ENCODE measurements around the gene C5orf15. TPM values are rescaled to one million over a fixed set of nuclear protein-coding genes. Genes with fewer than 3 reads are reported as not detected.
A peak's percentile ranks its signal among the peaks of the same experiment; 100 is the strongest.

Gene C5orf15
- total and polyA plus RNA-seq, 5 donors = 25.8 to 32.0 (median 29.6) TPM

DNA sequence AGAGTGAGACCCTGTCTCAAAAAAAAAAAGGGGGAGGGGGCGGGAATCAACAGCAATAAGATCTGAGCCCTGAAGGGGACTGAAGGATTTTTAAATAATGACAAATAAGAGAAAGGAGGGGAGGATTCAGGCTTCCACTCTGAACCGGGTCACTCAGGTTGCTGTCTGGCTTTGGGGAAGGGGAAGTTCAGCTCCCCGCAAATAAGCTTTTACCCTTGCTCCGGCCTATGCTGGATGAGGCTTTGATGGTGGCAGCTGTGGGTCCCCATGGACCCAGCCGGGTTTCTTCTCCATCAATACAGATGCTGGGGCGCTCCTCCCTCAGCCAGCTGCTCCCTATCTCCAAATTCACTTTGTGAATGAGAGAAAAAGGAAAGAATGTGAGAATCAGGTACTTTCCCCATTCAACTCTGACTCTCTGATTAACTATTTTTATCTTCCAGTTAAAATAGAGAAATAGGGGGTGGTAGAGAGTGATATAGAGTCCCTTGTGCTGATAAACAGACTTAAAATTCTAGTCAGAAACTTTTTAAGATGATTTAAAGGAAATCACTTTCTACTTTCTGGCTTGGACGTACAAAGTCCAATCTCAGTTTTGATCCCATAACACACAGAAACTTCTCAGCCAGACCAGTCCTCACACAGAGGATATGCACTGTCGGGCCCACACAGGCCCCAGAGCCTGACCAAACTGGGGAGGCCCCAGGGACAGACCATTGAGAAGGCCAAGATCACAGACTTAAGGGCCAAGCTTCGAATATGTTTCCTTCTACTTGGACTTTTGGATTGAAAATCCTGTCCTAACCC is 39.6 kb downstream of the C5orf15 start:
- intact Hi-C loops (cut with DNase I) = no loop called here
- no peak for DNase-seq
- H3K4me3 ChIP-seq (ENCODE audit: low read length) = no peak overlapping the region
- ATAC-seq = no peak
- WGBS = 75% methylated on average over 9 of the region's 9 CpGs
- no peak overlapping the region for H3K27ac ChIP-seq (ENCODE audit: low read length)
- H3K4me1 ChIP-seq (ENCODE audit: control insufficient read depth, insufficient read depth, low read length) = no peaks in the 10 kb centered on the region
- H3K27me3 ChIP-seq (ENCODE audit: control insufficient read depth, insufficient read depth) = no peaks in the 10 kb centered on the region
- no peaks in the 10 kb centered on the region for H3K9me3 ChIP-seq (ENCODE audit: control insufficient read depth, low read length)

- H3K4me1 ChIP-seq (ENCODE audit: control insufficient read depth, insufficient read depth, low read length) = no peaks in the 10 kb centered on the region
- ATAC-seq = no peak
- no peak for DNase-seq
- H3K27me3 ChIP-seq (ENCODE audit: control insufficient read depth, insufficient read depth) = no peaks in the 10 kb centered on the region
- 76% methylated on average over 13 of the region's 13 CpGs for WGBS
- no peak overlapping the region for H3K27ac ChIP-seq (ENCODE audit: low read length)
- H3K9me3 ChIP-seq (ENCODE audit: control insufficient read depth, low read length) = no peaks in the 10 kb centered on the region
- no peak overlapping the region for H3K4me3 ChIP-seq (ENCODE audit: low read length)
- intact Hi-C loops (cut with DNase I) = no loop called here
These were observed 40.9 kb downstream of the C5orf15 start for GRCh38 chr5:133927300-133928180.

GRCh38 chr5:133926489-133927299 is 41.7 kb downstream of the C5orf15 start:
- WGBS = 87% methylated on average over 17 of the region's 17 CpGs
- H3K27ac ChIP-seq (ENCODE audit: low read length) = no peak overlapping the region
- no peaks in the 10 kb centered on the region for H3K9me3 ChIP-seq (ENCODE audit: control insufficient read depth, low read length)
- H3K27me3 ChIP-seq (ENCODE audit: control insufficient read depth, insufficient read depth) = no peaks in the 10 kb centered on the region
- H3K4me1 ChIP-seq (ENCODE audit: control insufficient read depth, insufficient read depth, low read length) = no peaks in the 10 kb centered on the region
- no peak overlapping the region for H3K4me3 ChIP-seq (ENCODE audit: low read length)
- no peak for DNase-seq
- intact Hi-C loops (cut with DNase I) = no loop called here
- ATAC-seq = no peak

- Histone ChIP-seq H3K4me3 (ENCODE audit: low read length) (no peak overlapping the region), H3K9me3 (ENCODE audit: control insufficient read depth, low read length) (no peaks in the 10 kb centered on the region), H3K27me3 (ENCODE audit: control insufficient read depth, insufficient read depth) (no peaks in the 10 kb centered on the region), H3K4me1 (ENCODE audit: control insufficient read depth, insufficient read depth, low read length) (no peaks in the 10 kb centered on the region), H3K27ac (ENCODE audit: low read length) (no peak overlapping the region)
- WGBS = 89% methylated on average over 12 of the region's 12 CpGs
- DNase-seq (no peak), ATAC-seq (no peak)
- intact Hi-C loops (cut with DNase I) = no loop called here
These were observed 42.4 kb downstream of the C5orf15 start for GRCh38 chr5:133925866-133926488.

DNA sequence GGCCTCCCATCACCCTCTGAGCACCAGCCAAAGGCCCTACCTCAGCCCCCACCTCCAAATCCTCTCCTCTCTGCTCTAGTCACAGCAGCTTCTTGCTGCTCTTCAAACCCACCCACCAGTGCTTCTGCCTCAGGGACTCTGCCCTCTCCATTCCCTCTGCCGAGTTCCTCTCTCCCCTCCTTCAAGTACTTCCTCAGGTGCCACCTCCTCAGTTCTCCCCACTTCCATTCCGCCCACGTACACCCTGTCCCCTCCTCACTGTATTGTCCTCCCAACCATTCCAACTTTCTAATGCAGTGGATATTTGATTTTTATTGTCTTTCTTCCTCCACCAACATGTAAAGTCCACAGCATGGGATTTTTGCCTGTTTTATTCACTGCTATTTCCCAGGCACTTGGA is 43.2 kb downstream of the C5orf15 start:
- H3K27me3 ChIP-seq (ENCODE audit: control insufficient read depth, insufficient read depth) = no peaks in the 10 kb centered on the region
- H3K9me3 ChIP-seq (ENCODE audit: control insufficient read depth, low read length) = no peaks in the 10 kb centered on the region
- DNase-seq = no peak
- no peak overlapping the region for H3K4me3 ChIP-seq (ENCODE audit: low read length)
- H3K27ac ChIP-seq (ENCODE audit: low read length) = no peak overlapping the region
- intact Hi-C loops (cut with DNase I) = no loop called here
- 77% methylated on average over 3 of the region's 3 CpGs for WGBS
- ATAC-seq = no peak
- H3K4me1 ChIP-seq (ENCODE audit: control insufficient read depth, insufficient read depth, low read length) = no peaks in the 10 kb centered on the region

DNA sequence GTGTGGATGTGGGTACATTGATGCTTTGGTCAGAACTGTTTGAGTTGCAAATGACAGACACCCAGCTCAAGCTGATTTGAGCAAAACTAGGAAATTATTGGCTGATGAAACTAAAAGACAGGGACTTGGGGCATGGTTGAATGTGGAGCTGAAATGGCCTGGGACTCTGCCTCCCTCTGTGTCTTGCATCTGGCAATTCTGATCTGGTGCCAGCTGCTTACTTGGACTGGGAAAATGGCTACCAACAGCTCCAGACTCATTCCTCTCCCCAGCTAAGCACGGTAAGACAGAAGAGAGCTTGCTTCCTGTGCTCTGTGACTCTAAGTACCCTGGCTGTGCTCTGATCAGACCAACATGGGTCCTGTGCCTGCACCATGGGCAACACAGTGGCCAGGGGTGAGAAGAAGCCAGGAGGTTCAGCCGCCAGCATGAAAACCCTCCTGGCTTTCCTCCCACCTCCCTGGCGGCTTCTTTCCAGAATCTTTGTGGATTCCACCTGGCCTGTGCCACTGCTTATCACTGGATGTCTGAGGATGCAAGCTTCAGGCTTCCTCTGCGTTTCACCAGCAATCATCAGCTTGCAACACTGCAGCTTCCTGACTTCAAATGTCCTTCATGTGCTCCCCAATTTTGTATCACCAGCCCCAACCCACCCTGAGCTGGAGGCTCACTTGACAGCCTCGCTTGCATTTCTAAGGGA is 44.1 kb downstream of the C5orf15 start:
- H3K27ac ChIP-seq (ENCODE audit: low read length) = no peak overlapping the region
- intact Hi-C loops (cut with DNase I) = no loop called here
- no peaks in the 10 kb centered on the region for H3K4me1 ChIP-seq (ENCODE audit: control insufficient read depth, insufficient read depth, low read length)
- no peaks in the 10 kb centered on the region for H3K27me3 ChIP-seq (ENCODE audit: control insufficient read depth, insufficient read depth)
- H3K9me3 ChIP-seq (ENCODE audit: control insufficient read depth, low read length) = no peaks in the 10 kb centered on the region
- 41% methylated on average over 5 of the region's 5 CpGs for WGBS
- DNase-seq (no peak), ATAC-seq (no peak)
- no peak overlapping the region for H3K4me3 ChIP-seq (ENCODE audit: low read length)

DNA sequence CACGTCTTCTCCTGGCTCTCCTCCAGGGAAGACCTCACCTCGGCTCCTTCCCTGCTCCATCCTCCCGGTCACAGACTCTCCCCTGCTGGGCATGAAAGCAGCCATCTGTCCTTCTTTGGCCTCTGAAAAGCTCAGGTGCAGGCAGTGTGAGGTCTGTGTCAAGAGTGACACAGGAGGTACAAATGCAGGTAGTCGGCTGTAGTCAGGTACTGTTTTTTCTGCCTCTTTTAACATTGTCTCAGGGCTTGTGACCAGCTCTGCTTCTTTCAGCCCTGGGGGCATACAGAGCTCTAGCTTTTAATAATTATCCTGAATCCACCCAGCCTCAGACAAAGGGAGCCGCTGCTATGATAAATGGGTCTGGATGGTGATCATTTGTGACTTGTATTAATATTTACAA is 46.4 kb downstream of the C5orf15 start:
- no peaks in the 10 kb centered on the region for H3K27me3 ChIP-seq (ENCODE audit: control insufficient read depth, insufficient read depth)
- H3K4me3 ChIP-seq (ENCODE audit: low read length) = no peak overlapping the region
- intact Hi-C loops (cut with DNase I) = no loop called here
- H3K4me1 ChIP-seq (ENCODE audit: control insufficient read depth, insufficient read depth, low read length) = no peaks in the 10 kb centered on the region
- no peak for ATAC-seq
- 58% methylated on average over 5 of the region's 5 CpGs for WGBS
- no peak for DNase-seq
- no peaks in the 10 kb centered on the region for H3K9me3 ChIP-seq (ENCODE audit: control insufficient read depth, low read length)
- H3K27ac ChIP-seq (ENCODE audit: low read length) = no peak overlapping the region

- no peak overlapping the region for H3K4me3 ChIP-seq (ENCODE audit: low read length)
- DNase-seq (no peak), ATAC-seq (no peak)
- H3K4me1 ChIP-seq (ENCODE audit: control insufficient read depth, insufficient read depth, low read length) = no peaks in the 10 kb centered on the region
- H3K27ac ChIP-seq (ENCODE audit: low read length) = no peak overlapping the region
- intact Hi-C loops (cut with DNase I) = no loop called here
- no peaks in the 10 kb centered on the region for H3K27me3 ChIP-seq (ENCODE audit: control insufficient read depth, insufficient read depth)
- H3K9me3 ChIP-seq (ENCODE audit: control insufficient read depth, low read length) = no peaks in the 10 kb centered on the region
- 83% methylated on average over 7 of the region's 7 CpGs for WGBS
These were observed 47.4 kb downstream of the C5orf15 start for GRCh38 chr5:133921069-133921468.

GRCh38 chr5:133919148-133920136 is 49.0 kb downstream of the C5orf15 start:
- Histone ChIP-seq H3K27me3 (ENCODE audit: control insufficient read depth, insufficient read depth) (no peaks in the 10 kb centered on the region), H3K27ac (ENCODE audit: low read length) (no peak overlapping the region), H3K4me1 (ENCODE audit: control insufficient read depth, insufficient read depth, low read length) (no peaks in the 10 kb centered on the region), H3K4me3 (ENCODE audit: low read length) (no peak overlapping the region), H3K9me3 (ENCODE audit: control insufficient read depth, low read length) (no peaks in the 10 kb centered on the region)
- intact Hi-C loops (cut with DNase I) = no loop called here
- ATAC-seq (peak in 1 of 2 donors; percentile 18), DNase-seq (no peak)
- 94% methylated on average over 16 of the region's 16 CpGs for WGBS
